B cell (primary cell): ENCODE data around the gene BABAM2.

Experiments used
- CTCF ChIP-seq: fragments of 200-600 bp; IDR thresholded peaks from one replicate; pipeline ENCODE4 v1.8.0; 2022; ENCODE audit warnings: antibody characterized with exemption, mild to moderate bottlenecking
- EZH2 ChIP-seq: IDR thresholded peaks from 2 replicates; pipeline ENCODE4 v1.6.1; 2012; ENCODE audit warnings: borderline replicate concordance, low read depth, mild to moderate bottlenecking, moderate library complexity, low read length; ENCODE audit not compliant: insufficient read depth, poor library complexity, severe bottlenecking

DNA sequence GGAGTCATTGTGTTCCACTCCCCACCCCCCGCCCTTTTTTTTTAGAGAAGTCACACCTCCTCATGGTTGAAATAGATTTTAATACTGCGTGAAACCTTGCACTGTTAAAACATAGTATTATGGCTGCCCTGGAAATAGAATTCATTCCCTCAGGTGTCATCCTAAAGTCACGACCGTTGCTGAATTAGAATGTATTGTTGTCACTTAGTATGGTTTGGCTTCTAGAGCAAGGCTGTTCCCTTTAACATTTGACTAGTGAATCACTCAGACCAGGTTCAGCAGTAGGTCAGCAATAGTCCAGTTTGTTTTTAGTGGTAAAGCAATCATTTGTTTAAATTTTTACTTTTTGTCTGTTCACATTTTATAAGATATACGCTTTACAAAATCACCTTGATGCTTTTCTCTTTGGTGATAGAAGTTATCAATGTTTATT lies 1.2 kb downstream of the BABAM2 start:
- no peak for TF ChIP-seq CTCF
- TF ChIP-seq EZH2 = no peak
